SKM-1 (cell line): ENCODE data around the gene CCDC51.

Experiments
- DNase-seq: peaks from one replicate; lab custom pipeline; 2025; ENCODE audit not compliant: unreplicated experiment; lab: John Stamatoyannopoulos, UW

CCDC51 gene

GRCh38 chr3:48435223-48435595 is 4.7 kb downstream of the CCDC51 start:
- DNase-seq: no peak

- DNase-seq: no peak
These were observed 5.2 kb downstream of the CCDC51 start for GRCh38 chr3:48434591-48435222.

GRCh38 chr3:48433472-48434118 is 6.3 kb downstream of the CCDC51 start:
- DNase-seq: no peak

GRCh38 chr3:48432411-48433371 is 7.2 kb downstream of the CCDC51 start:
- DNase-seq: no peak

GRCh38 chr3:48431224-48432029 is 8.5 kb downstream of the CCDC51 start:
- DNase-seq: no peak

- DNase-seq: no peak
These were observed 9.2 kb downstream of the CCDC51 start for GRCh38 chr3:48430708-48431101.

- peak; percentile 35 for DNase-seq
These were observed 9.8 kb downstream of the CCDC51 start, which contains the start of gene PLXNB1 for GRCh38 chr3:48429960-48430707. Gene PLXNB1 (minus strand): TSS chr3:48430086. CDS start chr3:48424611, 5,475 bp downstream.

- no peak for DNase-seq
These were observed 10.5 kb downstream of the CCDC51 start for GRCh38 chr3:48429317-48429959.

- no peak for DNase-seq
These were observed 11.2 kb downstream of the CCDC51 start for GRCh38 chr3:48428572-48429316.

GRCh38 chr3:48428088-48428571 is 11.8 kb downstream of the CCDC51 start:
- DNase-seq: no peak

- DNase-seq: no peak
These were observed 12.3 kb downstream of the CCDC51 start for GRCh38 chr3:48427630-48427962.

GRCh38 chr3:48426944-48427629 is 12.8 kb downstream of the CCDC51 start:
- no peak for DNase-seq

- no peak for DNase-seq
These were observed 13.5 kb downstream of the CCDC51 start for GRCh38 chr3:48426401-48426909.

GRCh38 chr3:48425281-48425812 is 14.6 kb downstream of the CCDC51 start:
- no peak for DNase-seq

- DNase-seq: no peak
These were observed 15.8 kb downstream of the CCDC51 start for GRCh38 chr3:48423883-48424695.

GRCh38 chr3:48423241-48423882 is 16.6 kb downstream of the CCDC51 start:
- no peak for DNase-seq

- DNase-seq: no peak
These were observed 17.2 kb downstream of the CCDC51 start for GRCh38 chr3:48422681-48423080.
